CD14-positive monocyte (primary cell): ENCODE data around the gene HSPA12A. TPM values are rescaled to one million over a fixed set of nuclear protein-coding genes. Genes with fewer than 3 reads are reported as not detected.

Source experiments
- DNase-seq, 3 donors: peaks; one replicate each; pipeline ENCODE4 v3.0.0-alpha.2; 2011 to 2022
- H2AFZ ChIP-seq: 2 replicates; pipeline ENCODE4 v1.6.0; 2012; ENCODE audit warnings: mild to moderate bottlenecking, low read depth, low read length, inconsistent platforms; ENCODE audit not compliant: insufficient read depth, poor library complexity, severe bottlenecking
- H3K27ac ChIP-seq, 2 donors: 1 replicate in 1 of 2; 2 replicates in 1 of 2; pipeline ENCODE4 v1.5.1; 2012 to 2013; ENCODE audit warnings: low read length in 2 of 2, control low read depth in 1 of 2, inconsistent platforms in 1 of 2, low read depth in 1 of 2, mild to moderate bottlenecking in 1 of 2
- H3K27me3 ChIP-seq, 2 donors: one replicate each; pipeline versions ENCODE4 v1.6.0 to v1.6.1; 2011 to 2013; ENCODE audit warnings: low read length in 2 of 2; ENCODE audit not compliant: control insufficient read depth in 2 of 2, insufficient read depth in 2 of 2
- H3K36me3 ChIP-seq, 2 donors: replicated peaks in 1 of 2; 1 replicate in 1 of 2; 2 replicates in 1 of 2; pipeline versions ENCODE4 v1.5.1 to v1.6.1; 2012 to 2013; ENCODE audit warnings: low read length in 2 of 2, control low read depth in 1 of 2, inconsistent platforms in 1 of 2, mild to moderate bottlenecking in 1 of 2; ENCODE audit not compliant: insufficient read depth in 2 of 2, control insufficient read depth in 1 of 2
- H3K4me1 ChIP-seq, 2 donors: 1 replicate in 1 of 2; 2 replicates in 1 of 2; pipeline versions ENCODE4 v1.5.1 to v1.6.1; 2012 to 2013; ENCODE audit warnings: low read length in 2 of 2, control low read depth in 1 of 2, inconsistent platforms in 1 of 2, mild to moderate bottlenecking in 1 of 2, moderate library complexity in 1 of 2; ENCODE audit not compliant: insufficient read depth in 2 of 2, control insufficient read depth in 1 of 2
- H3K4me2 ChIP-seq: replicated peaks from 2 replicates; pipeline ENCODE3; 2012; ENCODE audit warnings: low read length, moderate library complexity, mild to moderate bottlenecking; ENCODE audit not compliant: poor library complexity, severe bottlenecking; ENCODE audit errors: extremely low read depth
- H3K4me3 ChIP-seq, 3 experiments: fragments of 200-600 bp in 1 of 3; sonication (generic) in 1 of 3; replicated peaks in 1 of 3; 1 replicate in 2 of 3; 2 replicates in 1 of 3; pipeline ENCODE4 v1.5.1; 2011 to 2013; ENCODE audit warnings: low read length in 3 of 3, mild to moderate bottlenecking in 3 of 3, control low read depth in 2 of 3, low read depth in 2 of 3, inconsistent platforms in 1 of 3, moderate library complexity in 1 of 3
- H3K79me2 ChIP-seq: 2 replicates; pipeline ENCODE4 v1.6.0; 2012; ENCODE audit warnings: mild to moderate bottlenecking, control low read depth, inconsistent platforms, low read length, moderate library complexity; ENCODE audit not compliant: insufficient read depth
- H3K9ac ChIP-seq: 2 replicates; pipeline ENCODE4 v1.6.0; 2017; ENCODE audit warnings: low read length, mild to moderate bottlenecking; ENCODE audit not compliant: insufficient read depth, poor library complexity, severe bottlenecking
- H3K9me3 ChIP-seq, 2 donors: replicated peaks in 1 of 2; 1 replicate in 1 of 2; 2 replicates in 1 of 2; pipeline versions ENCODE4 v1.5.1 to v1.6.1; 2012 to 2013; ENCODE audit warnings: low read length in 2 of 2, control low read depth in 1 of 2; ENCODE audit not compliant: control insufficient read depth in 1 of 2, insufficient read depth in 1 of 2
- H4K20me1 ChIP-seq: 2 replicates; pipeline ENCODE4 v1.6.0; 2012; ENCODE audit warnings: mild to moderate bottlenecking, low read length, control low read depth, moderate library complexity; ENCODE audit not compliant: insufficient read depth
- H3K27ac Mint-ChIP-seq, 7 donors: one replicate each; pipeline ENCODE4 v1.8.0; 2020; ENCODE audit warnings: mild to moderate bottlenecking in 7 of 7, mixed read lengths in 7 of 7, moderate library complexity in 6 of 7, inconsistent platforms in 2 of 7
- H3K27me3 Mint-ChIP-seq, 3 donors: one replicate each; pipeline ENCODE4 v1.8.0; 2021 to 2022; ENCODE audit warnings: low read depth in 3 of 3, mild to moderate bottlenecking in 3 of 3, mixed read lengths in 3 of 3, moderate library complexity in 3 of 3, inconsistent platforms in 1 of 3
- H3K36me3 Mint-ChIP-seq, 2 donors: one replicate each; pipeline ENCODE4 v1.8.0; 2020; ENCODE audit warnings: mixed read lengths in 2 of 2, inconsistent platforms in 1 of 2, mild to moderate bottlenecking in 1 of 2
- H3K4me1 Mint-ChIP-seq: one replicate; pipeline ENCODE4 v1.8.0; 2020; ENCODE audit warnings: mild to moderate bottlenecking, mixed read lengths
- H3K4me3 Mint-ChIP-seq, 2 donors: one replicate each; pipeline ENCODE4 v1.8.0; 2020; ENCODE audit warnings: mild to moderate bottlenecking in 2 of 2, mixed read lengths in 2 of 2, moderate library complexity in 1 of 2
- H3K9me3 Mint-ChIP-seq, 7 donors: one replicate each; pipeline ENCODE4 v1.8.0; 2020 to 2022; ENCODE audit warnings: mixed read lengths in 7 of 7, mild to moderate bottlenecking in 6 of 7, moderate library complexity in 6 of 7, inconsistent platforms in 2 of 7
- CTCF ChIP-seq: fragments of 200-600 bp; IDR thresholded peaks from one replicate; pipeline ENCODE4 v1.8.0; 2022; ENCODE audit warnings: antibody characterized with exemption, mild to moderate bottlenecking
- WGBS: methylation state at CpG from one replicate; pipeline ENCODE4 v1.1.5; 2013; ENCODE audit warnings: missing lambda C conversion rate; ENCODE audit not compliant: insufficient coverage; 5-methylcytosine and 5-hydroxymethylcytosine counted together
- intact Hi-C, 2 donors: fragments of 100-400 bp; cut with micrococcal nuclease; formaldehyde crosslinking; loops; one replicate each; pipeline versions ENCODE4 v1.15.0 to v1.15.1; 2023
- polyA plus RNA-seq, 3 donors: library from polyadenylated mRNA; depleted of rRNA in 1 of 3; unstranded in 2 of 3; stranded (reverse) in 1 of 3; fragments of 300-500 nt in 2 of 3; fragments of >200 nt in 1 of 3; fragmentation: Illumina TruSeq in 2 of 3; gene quantifications; 1 replicate in 2 of 3; 2 replicates in 1 of 3; pipeline ENCODE4 v1.2.3, GENCODE V29; 2012 to 2021

HSPA12A gene
- polyA plus RNA-seq, 3 donors = 0.01 TPM; not detected in 2

GRCh38 chr10:116648903-116649302 is 93.5 kb downstream of the HSPA12A start:
- Mint-ChIP-seq H3K27ac (no peak overlapping the region), H3K36me3 (no peaks in the 10 kb centered on the region)
- intact Hi-C loops = no loop called here

GRCh38 chr10:116646502-116646901 is 95.9 kb downstream of the HSPA12A start:
- no peak overlapping the region for H2AFZ ChIP-seq
- no peak overlapping the region for H3K4me2 ChIP-seq
- H3K9me3 ChIP-seq = no peaks in the 10 kb centered on the region
- Mint-ChIP-seq H3K36me3 (no peaks in the 10 kb centered on the region), H3K4me1 (no peaks in the 10 kb centered on the region), H3K27me3 (peaks cover 0 to 9% (median under 1%) of the 10 kb centered on the region in 3 donors), H3K4me3 (no peak overlapping the region), H3K9me3 (peaks cover 0 to 7% (median 3%) of the 10 kb centered on the region in 7 donors), H3K27ac (no peak overlapping the region)
- WGBS = 100% methylated on average over 2 of the region's 5 CpGs
- no peak overlapping the region for H3K27ac ChIP-seq
- H4K20me1 ChIP-seq = no peaks in the 10 kb centered on the region
- no peak for DNase-seq
- no peaks in the 10 kb centered on the region for H3K4me1 ChIP-seq
- intact Hi-C loops = no loop called here
- no peaks in the 10 kb centered on the region for H3K36me3 ChIP-seq
- H3K4me3 ChIP-seq = no peak overlapping the region
- no peak for TF ChIP-seq CTCF
- H3K27me3 ChIP-seq = no peaks in the 10 kb centered on the region
- no peak overlapping the region for H3K9ac ChIP-seq
- H3K79me2 ChIP-seq = no peaks in the 10 kb centered on the region

More at GRCh38 chr10:116648903-116649302, 93.5 kb downstream of the HSPA12A start:
- no peak for DNase-seq
- H3K4me3 Mint-ChIP-seq = no peak overlapping the region
- Histone ChIP-seq H3K36me3 (no peaks in the 10 kb centered on the region), H3K4me3 (no peak overlapping the region), H2AFZ (no peak overlapping the region), H3K4me2 (no peak overlapping the region), H3K4me1 (no peaks in the 10 kb centered on the region), H3K79me2 (no peaks in the 10 kb centered on the region), H4K20me1 (no peaks in the 10 kb centered on the region), H3K27ac (no peak overlapping the region), H3K9me3 (no peaks in the 10 kb centered on the region), H3K27me3 (no peaks in the 10 kb centered on the region), H3K9ac (no peak overlapping the region)
- peaks cover 0 to 8% (median 3%) of the 10 kb centered on the region in 7 donors for H3K9me3 Mint-ChIP-seq
- H3K27me3 Mint-ChIP-seq = peaks cover 0 to 14% (median 2%) of the 10 kb centered on the region in 3 donors
- WGBS = 60% methylated on average over 2 of the region's 8 CpGs
- H3K4me1 Mint-ChIP-seq = no peaks in the 10 kb centered on the region
- TF ChIP-seq CTCF = no peak
